Sigmoid colon (tissue), 7 donors: ENCODE results near the gene CYP11A1. TPM values are rescaled to one million over a fixed set of nuclear protein-coding genes. Genes with fewer than 3 reads are reported as not detected.
A peak's percentile ranks its signal among the peaks of the same experiment; 100 is the strongest.

Experiments used
- DNase-seq: peaks from one replicate; pipeline ENCODE4 v3.0.0-alpha.2; 2019
- H3K27ac ChIP-seq, 4 donors: fragments of 200-600 bp; sonication (generic); one replicate each; pipeline ENCODE4 v1.5.1; 2016 to 2019; ENCODE audit warnings: mild to moderate bottlenecking in 1 of 4
- H3K27me3 ChIP-seq, 3 donors: fragments of 200-600 bp; sonication (generic); one replicate each; pipeline ENCODE4 v1.5.1; 2019; ENCODE audit warnings: mild to moderate bottlenecking in 1 of 3
- H3K36me3 ChIP-seq, 4 donors: fragments of 200-600 bp; sonication (generic); one replicate each; pipeline ENCODE4 v1.5.1; 2016 to 2019
- H3K4me1 ChIP-seq, 4 donors: fragments of 200-600 bp; sonication (generic); one replicate each; pipeline ENCODE4 v1.5.1; 2017 to 2019
- H3K4me3 ChIP-seq, 4 donors: fragments of 200-600 bp; sonication (generic); one replicate each; pipeline ENCODE4 v1.5.1; 2017 to 2019; ENCODE audit warnings: mild to moderate bottlenecking in 2 of 4, moderate library complexity in 1 of 4
- H3K9me3 ChIP-seq, 4 donors: fragments of 200-600 bp in 3 of 4; sonication (generic) in 3 of 4; one replicate each; pipeline versions ENCODE4 v1.5.1 to v1.6.1; 2013 to 2019
- CTCF ChIP-seq, 4 experiments: fragments of 450-650 bp in 3 of 4; fragments of 200-600 bp in 1 of 4; IDR thresholded peaks; one replicate each; pipeline ENCODE4 v1.5.1; 2016 to 2019; ENCODE audit warnings: antibody characterized with exemption in 4 of 4, mild to moderate bottlenecking in 3 of 4, moderate library complexity in 2 of 4
- EP300 ChIP-seq, 4 donors: sonication (generic); formaldehyde crosslinking; IDR thresholded peaks; one replicate each; pipeline ENCODE4 v1.6.1; 2017; ENCODE audit warnings: antibody characterized with exemption in 4 of 4
- POLR2A ChIP-seq, 2 donors: fragments of 450-650 bp; IDR thresholded peaks; one replicate each; pipeline ENCODE4 v1.6.1; 2016; ENCODE audit warnings: antibody characterized with exemption in 2 of 2, mild to moderate bottlenecking in 2 of 2, moderate library complexity in 2 of 2
- POLR2AphosphoS5 ChIP-seq, 4 donors: sonication (generic); formaldehyde crosslinking; IDR thresholded peaks; one replicate each; pipeline ENCODE4 v1.6.1; 2017; ENCODE audit warnings: antibody characterized with exemption in 4 of 4
- WGBS, 2 donors: extraction: QIAGEN DNeasy Blood & Tissue Kit; methylation state at CpG; one replicate each; pipeline ENCODE4 v1.1.7; 2013; 5-methylcytosine and 5-hydroxymethylcytosine counted together
- intact Hi-C: fragments of 100-400 bp; cut with DNase I; formaldehyde crosslinking; loops from one replicate; pipeline ENCODE4 v1.15.1; 2023
- polyA plus RNA-seq, 3 donors: library from polyadenylated mRNA; stranded (reverse); fragments of 200-250 nt; gene quantifications; one replicate each; pipeline ENCODE4 v1.2.3, GENCODE V29; 2013
- total RNA-seq, 4 donors: library from RNA; depleted of rRNA; stranded (reverse); fragments of >200 nt; gene quantifications; one replicate each; pipeline ENCODE4 v1.1.0, GENCODE V29; 2016
- donor health status: healthy with polysubstance abuse.
- donor health status: Bipolar disorder and iron deficiency.
- donor health status: healthy.

The CYP11A1 gene
- total and polyA plus RNA-seq, 7 donors = 0.22 to 1.7 (median 0.49) TPM; not detected in 2

- Histone ChIP-seq H3K27ac (no peak overlapping the region), H3K27me3 (no peaks in the 10 kb centered on the region), H3K4me3 (no peak overlapping the region), H3K36me3 (no peaks in the 10 kb centered on the region), H3K4me1 (no peaks in the 10 kb centered on the region), H3K9me3 (no peaks in the 10 kb centered on the region)
- WGBS, 2 donors = 87 to 88% methylated on average over 6 of the region's 6 CpGs
- intact Hi-C loops = no loop called here
- TF ChIP-seq EP300 (IDR thresholded peaks at IDR 0.05) (no peak), CTCF (IDR thresholded peaks at IDR 0.05) (no peak), POLR2A (IDR thresholded peaks at IDR 0.05) (no peak), POLR2AphosphoS5 (IDR thresholded peaks at IDR 0.05) (no peak)
- no peak for DNase-seq
Measured at GRCh38 chr15:74327756-74328155, 39.7 kb downstream of the CYP11A1 start.

- Histone ChIP-seq H3K4me3 (no peak overlapping the region), H3K36me3 (no peaks in the 10 kb centered on the region), H3K27me3 (no peaks in the 10 kb centered on the region), H3K27ac (no peak overlapping the region), H3K9me3 (no peaks in the 10 kb centered on the region), H3K4me1 (no peaks in the 10 kb centered on the region)
- no peak for DNase-seq
- intact Hi-C loops = no loop called here
- no peak for TF ChIP-seq EP300 (IDR thresholded peaks at IDR 0.05)
- TF ChIP-seq POLR2AphosphoS5 (IDR thresholded peaks at IDR 0.05) = no peak
- TF ChIP-seq CTCF (IDR thresholded peaks at IDR 0.05) = no peak
- no peak for TF ChIP-seq POLR2A (IDR thresholded peaks at IDR 0.05)
- 62 to 64% methylated on average over 4 of the region's 4 CpGs for WGBS, 2 donors
Measured at GRCh38 chr15:74326746-74327145, 40.7 kb downstream of the CYP11A1 start.

GRCh38 chr15:74324714-74325113, 42.7 kb downstream of the CYP11A1 start:
- Histone ChIP-seq H3K4me1 (peaks cover 0 to 3% (median 0%) of the 10 kb centered on the region in 4 donors), H3K36me3 (no peaks in the 10 kb centered on the region), H3K4me3 (no peak overlapping the region), H3K9me3 (no peaks in the 10 kb centered on the region), H3K27me3 (no peaks in the 10 kb centered on the region), H3K27ac (no peak overlapping the region)
- WGBS, 2 donors = 78 to 82% methylated on average over 3 of the region's 3 CpGs
- TF ChIP-seq CTCF (IDR thresholded peaks at IDR 0.05) (no peak), POLR2A (IDR thresholded peaks at IDR 0.05) (no peak), POLR2AphosphoS5 (IDR thresholded peaks at IDR 0.05) (no peak)
- no peak for DNase-seq
- intact Hi-C loops = loop anchor here (5.0 kb wide), 1 partner anchor 352 kb away; no protein-coding TSS in a partner anchor

GRCh38 chr15:74322558-74323180, 44.8 kb downstream of the CYP11A1 start:
- no peaks in the 10 kb centered on the region for H3K27me3 ChIP-seq
- H3K9me3 ChIP-seq = no peaks in the 10 kb centered on the region
- no peaks in the 10 kb centered on the region for H3K36me3 ChIP-seq
- H3K4me1 ChIP-seq = peaks cover 0 to 21% (median 4%) of the 10 kb centered on the region in 4 donors
- 26 to 27% methylated on average over 6 of the region's 6 CpGs for WGBS, 2 donors
- TF ChIP-seq POLR2A (IDR thresholded peaks at IDR 0.05) (no peak), POLR2AphosphoS5 (IDR thresholded peaks at IDR 0.05) (no peak), EP300 (IDR thresholded peaks at IDR 0.05) (no peak), CTCF (IDR thresholded peaks at IDR 0.05) (peak; percentile 54 to 77 (median 61))
- H3K27ac ChIP-seq = no peak overlapping the region
- peak; percentile 82 for DNase-seq
- intact Hi-C loops = loop anchor here (1.0 to 5.0 kb wide), 2 partner anchors 195 to 350 kb away; no protein-coding TSS in a partner anchor
- H3K4me3 ChIP-seq = no peak overlapping the region
